HepG2 (cell line): ENCODE results near the gene TRIM25. TPM values are rescaled to one million over a fixed set of nuclear protein-coding genes. Genes with fewer than 3 reads are reported as not detected.

Experiments
- ATAC-seq: fragments of 200-7000 bp; cut with Tn5 transposase; 3 replicates; pipeline ENCODE4 v1.9.1; 2020; ENCODE audit warnings: mild to moderate bottlenecking, moderate library complexity
- BruUV-seq: library from RNA; stranded (reverse); fragments of 400-500 nt; replicated peaks from 2 replicates; lab custom pipeline; 2021; lab: Mats Ljungman, UMichigan
- CTCF ChIA-PET: fragments of 300-600 bp; formaldehyde crosslinking; extraction: SDS; loops from one replicate; lab custom pipeline; 2021; ENCODE audit warnings: low total read pairs, inconsistent platforms, low intra/inter-chr PET ratio; lab: Yijun Ruan, JAX
- POLR2A ChIA-PET: fragments of 350-600 bp; sonication (Branson Sonifier 250); formaldehyde crosslinking; loops from one replicate; lab custom pipeline; 2020; ENCODE audit warnings: antibody characterized with exemption, inconsistent platforms; lab: Yijun Ruan, JAX
- DNase-seq: peaks from one replicate; pipeline ENCODE4 v3.0.0-alpha.2; 2015; ENCODE audit warnings: low spot score
- FAIRE-seq: peaks from 3 replicates; lab custom pipeline; 2011; peaks lifted over from hg19 to GRCh38; lab: Jason Lieb, UNC
- H2AFZ ChIP-seq: one replicate; pipeline ENCODE4 v1.6.1; 2011; ENCODE audit warnings: low read length, inconsistent platforms
- H3K27ac ChIP-seq: fragments of 300-600 bp; 3 replicates; pipeline ENCODE4 v1.8.0; 2011; ENCODE audit warnings: mixed run types, mild to moderate bottlenecking, mixed read lengths, low read length, inconsistent platforms; ENCODE audit not compliant: insufficient read depth; ENCODE audit errors: extremely low read length
- H3K27me3 ChIP-seq, 2 experiments: fragments of 200-600 bp in 1 of 2; 2 replicates in 1 of 2; 3 replicates in 1 of 2; pipeline versions ENCODE4 v1.6.0 to v1.8.0; 2011; ENCODE audit warnings: low read length in 2 of 2, mild to moderate bottlenecking in 2 of 2, moderate library complexity in 2 of 2, inconsistent platforms in 1 of 2; ENCODE audit not compliant: insufficient read depth in 2 of 2, control insufficient read depth in 1 of 2
- H3K36me3 ChIP-seq, 2 experiments: fragments of 200-600 bp in 1 of 2; replicated peaks in 1 of 2; 2 replicates in 1 of 2; 3 replicates in 1 of 2; pipeline versions ENCODE4 v1.5.1 to v1.8.0; 2011; ENCODE audit warnings: low read length in 2 of 2, inconsistent platforms in 1 of 2; ENCODE audit not compliant: insufficient read depth in 2 of 2, control insufficient read depth in 1 of 2
- H3K4me1 ChIP-seq: 2 replicates; pipeline ENCODE4 v1.5.1; 2012; ENCODE audit warnings: low read length, inconsistent platforms; ENCODE audit not compliant: insufficient read depth
- H3K4me2 ChIP-seq: 2 replicates; pipeline ENCODE4 v1.6.0; 2011; ENCODE audit warnings: low read depth, low read length, inconsistent platforms
- H3K4me3 ChIP-seq, 3 experiments: fragments of 200-600 bp in 1 of 3; sonication (generic), shearing (Covaris generic) in 1 of 3; replicated peaks in 1 of 3; 2 replicates each; pipeline ENCODE4 v1.5.1; 2011 to 2016; ENCODE audit warnings: low read length in 3 of 3, inconsistent platforms in 2 of 3, low read depth in 2 of 3, mild to moderate bottlenecking in 2 of 3, control low read depth in 1 of 3, mixed read lengths in 1 of 3; ENCODE audit not compliant: insufficient read depth in 1 of 3
- H3K79me2 ChIP-seq: one replicate; pipeline ENCODE4 v1.6.1; 2011; ENCODE audit warnings: low read length, inconsistent platforms; ENCODE audit not compliant: insufficient read depth
- H3K9ac ChIP-seq: 2 replicates; pipeline ENCODE4 v1.6.0; 2011; ENCODE audit warnings: mild to moderate bottlenecking, low read depth, low read length, inconsistent platforms; ENCODE audit not compliant: insufficient read depth
- H3K9me3 ChIP-seq: 2 replicates; pipeline ENCODE4 v1.5.1; 2012; ENCODE audit warnings: mild to moderate bottlenecking, low read length
- H4K20me1 ChIP-seq: 2 replicates; pipeline ENCODE4 v1.6.0; 2011; ENCODE audit warnings: inconsistent platforms, mild to moderate bottlenecking, low read length, moderate library complexity; ENCODE audit not compliant: insufficient read depth
- ZBTB33 ChIP-seq: sonication (generic); formaldehyde crosslinking; IDR thresholded peaks from 2 replicates; pipeline ENCODE4 v1.4.0; 2020; ENCODE audit warnings: missing genetic modification reagents
- ZBTB38 ChIP-seq: sonication (generic); formaldehyde crosslinking; IDR thresholded peaks from 2 replicates; pipeline ENCODE4 v1.5.1; 2020; ENCODE audit warnings: mild to moderate bottlenecking, missing genetic modification reagents
- ZNF354B ChIP-seq: sonication (generic); formaldehyde crosslinking; IDR thresholded peaks from 2 replicates; pipeline ENCODE4 v1.8.0; 2022; ENCODE audit warnings: mild to moderate bottlenecking, missing genetic modification reagents
- ZNF687 ChIP-seq: sonication (generic); formaldehyde crosslinking; IDR thresholded peaks from 2 replicates; pipeline ENCODE4 v1.5.1; 2020; ENCODE audit warnings: mild to moderate bottlenecking, missing genetic modification reagents, moderate library complexity
- WGBS: methylation state at CpG from one replicate; pipeline ENCODE4 v1.1.6; 2017; ENCODE audit warnings: low lambda C conversion rate; 5-methylcytosine and 5-hydroxymethylcytosine counted together
- in situ Hi-C: cut with HindIII; loops from 2 replicates; pipeline ENCODE4 v1.10.0; 2017; ENCODE audit warnings: low pct_unique_long_range_greater_than_20kb; ENCODE audit not compliant: extremely low pct_ligation_motif_present
- intact Hi-C: fragments of 100-400 bp; cut with micrococcal nuclease; formaldehyde crosslinking; loops from one replicate; pipeline ENCODE4 v1.10.0; 2022; ENCODE audit not compliant: unreplicated experiment
- polyA plus RNA-seq, 8 experiments: library from polyadenylated mRNA; depleted of rRNA in 3 of 8; stranded (reverse) in 7 of 8; unstranded in 1 of 8; fragments of >200 nt; fragmentation: Illumina TruSeq in 4 of 8; extraction: Trizol in 4 of 8; gene quantifications; 2 replicates each; pipeline versions ENCODE4 v1.2.1 to v1.2.3, GENCODE V29; 2011 to 2016; ENCODE audit warnings: low read depth in 4 of 8, missing spikeins in 1 of 8, mixed read lengths in 1 of 8; ENCODE audit not compliant: insufficient read depth in 1 of 8
- total RNA-seq, 5 experiments: library from RNA; depleted of rRNA; stranded (reverse); fragments of >200 nt; fragmentation: Illumina TruSeq; extraction: Trizol; gene quantifications; 2 replicates each; pipeline ENCODE4 v1.2.3, GENCODE V29; 2016; ENCODE audit warnings: low read depth in 1 of 5

The TRIM25 gene
- total and polyA plus RNA-seq, 2 of the 13 experiments (the other 11 are each of a cell fraction or from before 2014, with no cell fraction given) = 30.8 to 42.2 TPM

GRCh38 chr17:56908001-56908542 is 5.8 kb downstream of the TRIM25 start:
- Histone ChIP-seq H3K27ac (no peak overlapping the region), H3K79me2 (peaks cover 39% of the 10 kb centered on the region), H2AFZ (no peak overlapping the region), H3K4me1 (peaks cover 36% of the 10 kb centered on the region)
- no TSS peak for BruUV-seq
- FAIRE-seq (no peak), ATAC-seq (no peak)
- ChIA-PET POLR2A (no interaction called here), CTCF (no interaction called here)
- 89% methylated on average over 9 of the region's 9 CpGs for WGBS
- intact Hi-C loops = no loop called here
- TF ChIP-seq ZBTB33 (CRISPR knock-in tag) (peak; percentile 97), ZNF687 (CRISPR knock-in tag) (peak; percentile 56), ZNF354B (CRISPR knock-in tag) (no peak), ZBTB38 (CRISPR knock-in tag) (peak; percentile 95)
- TF ChIP-seq, all 625 proteins: peak for 3
- H3K9ac ChIP-seq = no peak overlapping the region
- peaks cover 32 to 57% of the 10 kb centered on the region in 2 experiments for H3K36me3 ChIP-seq
- peaks cover 19% of the 10 kb centered on the region for H4K20me1 ChIP-seq
- in situ Hi-C loops = no loop called here
- no peaks in the 10 kb centered on the region; a peak in 1 of 5 replicates for H3K27me3 ChIP-seq
- DNase-seq = no peak
- H3K4me2 ChIP-seq = no peak overlapping the region
- no peaks in the 10 kb centered on the region for H3K9me3 ChIP-seq
- H3K4me3 ChIP-seq = no peak overlapping the region
